IgD-negative memory B cell (primary cell): ENCODE measurements around the gene SMOC2. TPM values are rescaled to one million over a fixed set of nuclear protein-coding genes. Genes with fewer than 3 reads are reported as not detected.

Source experiments
- H3K27ac Mint-ChIP-seq, 3 donors: one replicate each; pipeline ENCODE4 v1.8.0; 2020 to 2022; ENCODE audit warnings: mild to moderate bottlenecking in 3 of 3, mixed read lengths in 3 of 3, moderate library complexity in 1 of 3
- H3K27me3 Mint-ChIP-seq: one replicate; pipeline ENCODE4 v1.8.0; 2021; ENCODE audit warnings: mixed read lengths
- H3K36me3 Mint-ChIP-seq: one replicate; pipeline ENCODE4 v1.8.0; 2020; ENCODE audit warnings: mild to moderate bottlenecking, mixed read lengths
- H3K4me1 Mint-ChIP-seq, 3 donors: one replicate each; pipeline ENCODE4 v1.8.0; 2020 to 2022; ENCODE audit warnings: mixed read lengths in 3 of 3, mild to moderate bottlenecking in 1 of 3
- H3K4me3 Mint-ChIP-seq, 4 donors: one replicate each; pipeline ENCODE4 v1.8.0; 2020 to 2022; ENCODE audit warnings: mild to moderate bottlenecking in 4 of 4, mixed read lengths in 4 of 4, moderate library complexity in 3 of 4
- H3K9me3 Mint-ChIP-seq, 3 donors: one replicate each; pipeline ENCODE4 v1.8.0; 2020 to 2021; ENCODE audit warnings: mixed read lengths in 3 of 3, mild to moderate bottlenecking in 1 of 3
- polyA plus RNA-seq: library from polyadenylated mRNA; unstranded; fragments of 300-500 nt; fragmentation: Illumina TruSeq; gene quantifications from one replicate; pipeline ENCODE4 v1.2.3, GENCODE V29; 2021

The SMOC2 gene
- polyA plus RNA-seq: not detected

GRCh38 chr6:168440520-168441433 lies at the start of gene SMOC2:
SMOC2 (plus strand) TSS chr6:168441184; CDS start chr6:168441371, 187 bp downstream.
- H3K9me3 Mint-ChIP-seq: peaks cover 0 to 4% (median under 1%) of the 10 kb centered on the region in 3 donors
- peaks cover 24% of the 10 kb centered on the region for H3K27me3 Mint-ChIP-seq
- H3K36me3 Mint-ChIP-seq: no peaks in the 10 kb centered on the region
- no peak within 1 kb of the TSS for H3K4me3 Mint-ChIP-seq
- H3K4me1 Mint-ChIP-seq: peaks cover 0 to 3% (median 0%) of the 10 kb centered on the region in 3 donors
- H3K27ac Mint-ChIP-seq: no peak within 1 kb of the TSS

- no peaks in the 10 kb centered on the region for H3K4me1 Mint-ChIP-seq
- no peak overlapping the region for H3K4me3 Mint-ChIP-seq
- H3K27me3 Mint-ChIP-seq: peaks cover 2% of the 10 kb centered on the region
- H3K36me3 Mint-ChIP-seq: no peaks in the 10 kb centered on the region
- no peak overlapping the region for H3K27ac Mint-ChIP-seq
- peaks cover 0 to 9% (median 5%) of the 10 kb centered on the region in 3 donors for H3K9me3 Mint-ChIP-seq
Observed at GRCh38 chr6:168393126-168393870, 47.7 kb upstream of the SMOC2 start.

- Mint-ChIP-seq H3K27me3 (peaks cover 2% of the 10 kb centered on the region), H3K4me1 (no peaks in the 10 kb centered on the region), H3K4me3 (no peak overlapping the region), H3K36me3 (no peaks in the 10 kb centered on the region), H3K9me3 (peaks cover 2 to 12% (median 5%) of the 10 kb centered on the region in 3 donors), H3K27ac (peak overlapping the region in 1 of 3 donors; percentile 59)
Observed at GRCh38 chr6:168394606-168395005, 46.4 kb upstream of the SMOC2 start.

GRCh38 chr6:168395983-168396382 lies 45.0 kb upstream of the SMOC2 start:
- Mint-ChIP-seq H3K36me3 (no peaks in the 10 kb centered on the region), H3K27me3 (peaks cover 2% of the 10 kb centered on the region), H3K9me3 (peaks cover 2 to 17% (median 6%) of the 10 kb centered on the region in 3 donors), H3K4me1 (no peaks in the 10 kb centered on the region), H3K4me3 (no peak overlapping the region), H3K27ac (peak overlapping the region in 1 of 3 donors; percentile 14)

GRCh38 chr6:168396561-168396960 lies 44.4 kb upstream of the SMOC2 start:
- peaks cover 2 to 17% (median 6%) of the 10 kb centered on the region in 3 donors for H3K9me3 Mint-ChIP-seq
- H3K4me3 Mint-ChIP-seq: no peak overlapping the region
- peaks cover 2% of the 10 kb centered on the region for H3K27me3 Mint-ChIP-seq
- no peaks in the 10 kb centered on the region for H3K36me3 Mint-ChIP-seq
- no peak overlapping the region for H3K27ac Mint-ChIP-seq
- H3K4me1 Mint-ChIP-seq: no peaks in the 10 kb centered on the region

GRCh38 chr6:168397012-168397411 lies 44.0 kb upstream of the SMOC2 start:
- H3K4me3 Mint-ChIP-seq: no peak overlapping the region
- no peak overlapping the region for H3K27ac Mint-ChIP-seq
- H3K36me3 Mint-ChIP-seq: no peaks in the 10 kb centered on the region
- peaks cover 2% of the 10 kb centered on the region for H3K27me3 Mint-ChIP-seq
- H3K9me3 Mint-ChIP-seq: peaks cover 2 to 17% (median 6%) of the 10 kb centered on the region in 3 donors
- no peaks in the 10 kb centered on the region for H3K4me1 Mint-ChIP-seq

- Mint-ChIP-seq H3K27ac (no peak overlapping the region), H3K4me1 (no peaks in the 10 kb centered on the region)
Observed at GRCh38 chr6:168400037-168400436, 40.9 kb upstream of the SMOC2 start.

GRCh38 chr6:168403370-168404005 lies 37.5 kb upstream of the SMOC2 start:
- no peaks in the 10 kb centered on the region for H3K36me3 Mint-ChIP-seq
- H3K27me3 Mint-ChIP-seq: peaks cover 2% of the 10 kb centered on the region
- no peak overlapping the region for H3K4me3 Mint-ChIP-seq
- peaks cover 6 to 8% (median 8%) of the 10 kb centered on the region in 3 donors for H3K9me3 Mint-ChIP-seq
- no peaks in the 10 kb centered on the region for H3K4me1 Mint-ChIP-seq
- no peak overlapping the region for H3K27ac Mint-ChIP-seq

More at GRCh38 chr6:168400037-168400436, 40.9 kb upstream of the SMOC2 start:
- peaks cover 2% of the 10 kb centered on the region for H3K27me3 Mint-ChIP-seq
- peaks cover 4 to 17% (median 6%) of the 10 kb centered on the region in 3 donors for H3K9me3 Mint-ChIP-seq
- no peak overlapping the region for H3K4me3 Mint-ChIP-seq
- H3K36me3 Mint-ChIP-seq: no peaks in the 10 kb centered on the region

GRCh38 chr6:168404560-168404959 lies 36.4 kb upstream of the SMOC2 start:
- Mint-ChIP-seq H3K36me3 (no peaks in the 10 kb centered on the region), H3K4me1 (no peaks in the 10 kb centered on the region), H3K27me3 (peaks cover 2% of the 10 kb centered on the region), H3K9me3 (peaks cover 5 to 6% (median 6%) of the 10 kb centered on the region in 3 donors), H3K4me3 (no peak overlapping the region), H3K27ac (no peak overlapping the region)

GRCh38 chr6:168407842-168408241 lies 33.1 kb upstream of the SMOC2 start:
- H3K4me3 Mint-ChIP-seq: no peak overlapping the region
- no peaks in the 10 kb centered on the region for H3K36me3 Mint-ChIP-seq
- H3K9me3 Mint-ChIP-seq: peaks cover 0 to 6% (median 3%) of the 10 kb centered on the region in 3 donors
- peak overlapping the region in 1 of 3 donors; percentile 7 for H3K27ac Mint-ChIP-seq
- H3K4me1 Mint-ChIP-seq: no peaks in the 10 kb centered on the region
- H3K27me3 Mint-ChIP-seq: peaks cover 2% of the 10 kb centered on the region

- no peak overlapping the region for H3K4me3 Mint-ChIP-seq
- H3K36me3 Mint-ChIP-seq: no peaks in the 10 kb centered on the region
- H3K27ac Mint-ChIP-seq: no peak overlapping the region
- H3K9me3 Mint-ChIP-seq: peaks cover 0 to 3% (median 0%) of the 10 kb centered on the region in 3 donors
- no peaks in the 10 kb centered on the region for H3K27me3 Mint-ChIP-seq
- H3K4me1 Mint-ChIP-seq: no peaks in the 10 kb centered on the region
Observed at GRCh38 chr6:168408504-168409136, 32.4 kb upstream of the SMOC2 start.

GRCh38 chr6:168410035-168410434 lies 30.9 kb upstream of the SMOC2 start:
- no peaks in the 10 kb centered on the region for H3K27me3 Mint-ChIP-seq
- peak overlapping the region in 1 of 3 donors; percentile 16 for H3K27ac Mint-ChIP-seq
- no peak overlapping the region for H3K4me3 Mint-ChIP-seq
- H3K9me3 Mint-ChIP-seq: peaks cover 0 to 4% (median 3%) of the 10 kb centered on the region in 3 donors
- no peaks in the 10 kb centered on the region for H3K4me1 Mint-ChIP-seq
- no peaks in the 10 kb centered on the region for H3K36me3 Mint-ChIP-seq

- Mint-ChIP-seq H3K4me3 (no peak overlapping the region), H3K36me3 (no peaks in the 10 kb centered on the region)
Observed at GRCh38 chr6:168410554-168411011, 30.4 kb upstream of the SMOC2 start.

GRCh38 chr6:168411130-168411529 lies 29.9 kb upstream of the SMOC2 start:
- H3K4me1 Mint-ChIP-seq: no peaks in the 10 kb centered on the region
- H3K27ac Mint-ChIP-seq: no peak overlapping the region
- H3K9me3 Mint-ChIP-seq: peaks cover 0 to 4% (median 3%) of the 10 kb centered on the region in 3 donors
- no peaks in the 10 kb centered on the region for H3K27me3 Mint-ChIP-seq
- no peaks in the 10 kb centered on the region for H3K36me3 Mint-ChIP-seq
- H3K4me3 Mint-ChIP-seq: no peak overlapping the region

More at GRCh38 chr6:168410554-168411011, 30.4 kb upstream of the SMOC2 start:
- H3K27ac Mint-ChIP-seq: no peak overlapping the region
- no peaks in the 10 kb centered on the region for H3K4me1 Mint-ChIP-seq
- H3K27me3 Mint-ChIP-seq: no peaks in the 10 kb centered on the region
- peaks cover 0 to 4% (median 3%) of the 10 kb centered on the region in 3 donors for H3K9me3 Mint-ChIP-seq
